ENCODE results near the gene RHOBTB3.
"Not testable (repeated sequence)": the region's sequence is repeated elsewhere in the genome, so short reads cannot be mapped to it uniquely, and the experiment has no call there.

Gene RHOBTB3

GRCh38 chr5:95804736-95805539 lies 73.8 kb downstream of the RHOBTB3 start:
- no peak overlapping the region for H3K9ac ChIP-seq (ENCODE audit: low read depth, low read length)
- no peaks in the 10 kb centered on the region for H3K27me3 ChIP-seq (ENCODE audit: control insufficient read depth, insufficient read depth, low read length)
- no peak overlapping the region for H3K27ac ChIP-seq (ENCODE audit: low read depth, low read length)
- no peaks in the 10 kb centered on the region for H3K9me3 ChIP-seq (ENCODE audit: control insufficient read depth, insufficient read depth, low read length)
- peaks cover 7% of the 10 kb centered on the region for H3K4me1 ChIP-seq (ENCODE audit: control insufficient read depth, insufficient read depth, low read length)
- H3K36me3 ChIP-seq (ENCODE audit: control insufficient read depth, insufficient read depth, low read length): no peaks in the 10 kb centered on the region
- no peak overlapping the region for H3K4me3 ChIP-seq (ENCODE audit: low read depth, low read length)

GRCh38 chr5:95806687-95807086 lies 75.6 kb downstream of the RHOBTB3 start:
- H3K9ac ChIP-seq (ENCODE audit: low read depth, low read length): no peak overlapping the region
- no peaks in the 10 kb centered on the region for H3K9me3 ChIP-seq (ENCODE audit: control insufficient read depth, insufficient read depth, low read length)
- H3K27me3 ChIP-seq (ENCODE audit: control insufficient read depth, insufficient read depth, low read length): no peaks in the 10 kb centered on the region
- no peak overlapping the region for H3K4me3 ChIP-seq (ENCODE audit: low read depth, low read length)
- H3K36me3 ChIP-seq (ENCODE audit: control insufficient read depth, insufficient read depth, low read length): no peaks in the 10 kb centered on the region
- no peak overlapping the region for H3K27ac ChIP-seq (ENCODE audit: low read depth, low read length)
- H3K4me1 ChIP-seq (ENCODE audit: control insufficient read depth, insufficient read depth, low read length): peaks cover 17% of the 10 kb centered on the region

DNA sequence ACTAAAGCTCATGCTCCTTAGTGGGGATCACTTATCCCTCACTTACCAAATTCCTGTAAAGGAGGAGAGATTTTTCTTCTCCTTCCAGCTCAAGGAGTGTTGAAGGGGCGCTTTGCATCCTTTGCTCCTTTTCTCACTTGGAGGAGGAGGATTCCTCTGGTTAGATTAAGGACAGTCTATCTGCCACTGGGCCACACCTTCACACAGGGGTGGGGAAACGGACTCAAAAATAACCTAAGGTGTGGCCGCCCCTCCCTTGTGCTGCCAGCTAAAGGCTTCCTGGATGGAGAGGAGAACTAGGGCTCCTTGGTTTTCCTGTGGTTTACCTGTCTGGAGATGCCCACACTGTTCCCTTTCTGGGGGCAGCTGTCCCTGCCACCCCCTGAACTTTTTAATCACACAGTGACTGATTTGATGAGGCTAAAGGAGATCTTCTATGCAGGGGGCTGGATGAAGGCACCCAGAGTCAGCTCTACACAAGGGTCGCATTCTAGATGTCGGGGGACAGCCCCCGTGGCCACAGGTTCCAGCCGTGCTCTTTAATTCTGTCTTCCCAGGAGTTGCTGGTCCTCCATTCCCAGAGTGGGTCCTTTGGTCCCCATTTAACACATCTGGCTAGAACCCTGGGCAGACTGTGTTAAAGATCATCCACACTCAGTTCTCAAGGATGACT lies 77.0 kb downstream of the RHOBTB3 start:
- no peaks in the 10 kb centered on the region for H3K36me3 ChIP-seq (ENCODE audit: control insufficient read depth, insufficient read depth, low read length)
- H3K27me3 ChIP-seq (ENCODE audit: control insufficient read depth, insufficient read depth, low read length): no peaks in the 10 kb centered on the region
- H3K4me1 ChIP-seq (ENCODE audit: control insufficient read depth, insufficient read depth, low read length): peaks cover 22% of the 10 kb centered on the region
- no peak overlapping the region for H3K27ac ChIP-seq (ENCODE audit: low read depth, low read length)
- no peaks in the 10 kb centered on the region for H3K9me3 ChIP-seq (ENCODE audit: control insufficient read depth, insufficient read depth, low read length)
- H3K4me3 ChIP-seq (ENCODE audit: low read depth, low read length): no peak overlapping the region
- no peak overlapping the region for H3K9ac ChIP-seq (ENCODE audit: low read depth, low read length)

DNA sequence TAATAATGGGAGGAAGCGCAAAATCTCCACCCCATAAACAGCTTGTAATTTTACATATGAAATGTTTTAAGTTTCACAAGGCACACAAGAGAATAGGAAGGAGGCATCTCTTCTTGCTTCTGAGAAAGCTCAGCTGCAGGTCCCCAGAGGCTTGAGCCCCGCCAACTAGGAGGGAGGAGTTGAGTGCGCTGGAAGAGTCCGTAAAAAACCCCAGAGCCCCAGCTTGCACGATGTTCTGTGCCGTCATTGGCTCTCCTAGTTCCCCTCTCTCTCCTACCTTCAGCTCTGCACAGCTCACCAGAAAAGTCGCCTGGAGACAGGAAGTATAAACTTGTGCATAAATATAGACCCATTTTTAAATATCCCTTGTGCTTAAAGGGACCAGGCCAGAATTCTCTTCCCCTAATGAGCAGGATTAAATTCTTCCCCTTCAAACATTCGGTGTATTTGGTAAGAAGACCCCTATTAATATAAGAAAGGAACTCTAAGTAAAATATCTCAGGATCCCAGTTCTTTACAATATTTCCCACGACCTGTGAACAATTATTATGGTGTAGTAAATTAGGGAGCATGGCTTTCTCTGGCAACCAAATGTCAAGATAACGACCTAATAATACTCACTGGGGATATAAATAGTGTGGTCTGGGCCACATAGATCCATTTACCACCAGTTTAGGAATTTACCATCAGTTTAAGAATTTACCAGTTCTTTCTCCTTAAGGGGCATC lies 77.7 kb downstream of the RHOBTB3 start:
- H3K4me3 ChIP-seq (ENCODE audit: low read depth, low read length): no peak overlapping the region
- no peak overlapping the region for H3K27ac ChIP-seq (ENCODE audit: low read depth, low read length)
- peaks cover 22% of the 10 kb centered on the region for H3K4me1 ChIP-seq (ENCODE audit: control insufficient read depth, insufficient read depth, low read length)
- H3K9ac ChIP-seq (ENCODE audit: low read depth, low read length): no peak overlapping the region
- no peaks in the 10 kb centered on the region for H3K27me3 ChIP-seq (ENCODE audit: control insufficient read depth, insufficient read depth, low read length)
- no peaks in the 10 kb centered on the region for H3K36me3 ChIP-seq (ENCODE audit: control insufficient read depth, insufficient read depth, low read length)
- no peaks in the 10 kb centered on the region for H3K9me3 ChIP-seq (ENCODE audit: control insufficient read depth, insufficient read depth, low read length)

- Histone ChIP-seq H3K36me3 (ENCODE audit: control insufficient read depth, insufficient read depth, low read length) (no peaks in the 10 kb centered on the region), H3K9ac (ENCODE audit: low read depth, low read length) (no peak overlapping the region), H3K4me1 (ENCODE audit: control insufficient read depth, insufficient read depth, low read length) (peaks cover 22% of the 10 kb centered on the region), H3K27ac (ENCODE audit: low read depth, low read length) (no peak overlapping the region), H3K4me3 (ENCODE audit: low read depth, low read length) (no peak overlapping the region), H3K27me3 (ENCODE audit: control insufficient read depth, insufficient read depth, low read length) (no peaks in the 10 kb centered on the region), H3K9me3 (ENCODE audit: control insufficient read depth, insufficient read depth, low read length) (no peaks in the 10 kb centered on the region)
Measured at GRCh38 chr5:95809414-95809960, 78.4 kb downstream of the RHOBTB3 start.

DNA sequence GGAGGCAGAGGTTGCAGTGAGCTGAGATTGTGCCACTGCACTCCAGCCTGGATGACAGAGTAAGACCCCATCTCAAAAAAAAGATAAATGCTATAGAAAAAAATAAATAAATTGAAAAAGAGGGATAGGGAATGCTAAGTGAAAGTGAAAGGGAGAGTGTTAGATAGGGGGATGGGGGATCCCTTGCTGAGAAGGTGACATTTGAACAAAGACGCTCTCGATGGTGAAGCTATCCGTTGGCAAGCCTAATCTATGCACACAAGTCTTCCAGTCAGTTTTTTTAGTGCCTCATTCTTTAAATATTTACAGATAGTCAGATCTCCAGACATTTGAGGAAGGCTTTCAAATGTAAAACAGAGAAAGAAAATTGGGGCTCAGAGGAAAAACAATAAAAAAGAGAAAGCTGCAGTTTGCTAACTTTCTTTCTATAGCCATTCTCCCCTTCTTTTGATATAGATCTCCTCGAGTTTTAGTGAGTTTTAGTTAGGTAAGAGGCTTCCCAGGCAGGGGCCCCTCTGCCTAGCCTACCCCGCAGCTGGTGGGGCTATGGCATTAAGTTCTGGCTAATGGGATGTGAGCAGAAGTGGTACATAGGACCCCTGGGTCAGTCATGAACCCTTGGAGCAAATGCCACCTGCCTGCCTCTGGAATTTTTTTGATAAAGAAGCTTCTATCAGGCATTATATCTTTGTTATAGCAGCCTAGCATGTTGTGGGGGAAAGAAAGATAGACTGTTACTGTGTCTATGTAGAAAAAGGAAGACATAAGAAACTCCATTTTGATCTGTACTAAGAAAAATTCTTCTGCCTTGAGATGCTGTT lies 79.4 kb downstream of the RHOBTB3 start:
- Histone ChIP-seq H3K9me3 (ENCODE audit: control insufficient read depth, insufficient read depth, low read length) (no peaks in the 10 kb centered on the region), H3K4me1 (ENCODE audit: control insufficient read depth, insufficient read depth, low read length) (peaks cover 22% of the 10 kb centered on the region), H3K4me3 (ENCODE audit: low read depth, low read length) (no peak overlapping the region), H3K27me3 (ENCODE audit: control insufficient read depth, insufficient read depth, low read length) (no peaks in the 10 kb centered on the region), H3K9ac (ENCODE audit: low read depth, low read length) (no peak overlapping the region), H3K36me3 (ENCODE audit: control insufficient read depth, insufficient read depth, low read length) (no peaks in the 10 kb centered on the region), H3K27ac (ENCODE audit: low read depth, low read length) (no peak overlapping the region)

DNA sequence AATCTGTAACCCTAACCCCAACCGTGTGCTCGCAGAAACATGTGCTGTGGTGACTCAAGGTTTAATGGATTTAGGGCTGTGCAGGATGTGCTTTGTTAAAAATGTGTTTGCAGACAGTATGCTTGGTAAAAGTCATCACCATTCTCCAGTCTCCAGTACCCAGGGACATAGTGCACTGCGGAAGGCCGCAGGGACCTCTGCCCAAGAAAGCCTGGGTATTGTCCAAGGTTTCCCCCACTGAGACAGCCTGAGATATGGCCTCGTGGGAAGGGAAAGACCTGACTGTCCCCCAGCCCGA lies 79.9 kb downstream of the RHOBTB3 start:
- not testable (repeated sequence) for H3K4me3 ChIP-seq (ENCODE audit: low read depth, low read length); H3K36me3 ChIP-seq (ENCODE audit: control insufficient read depth, insufficient read depth, low read length); H3K27me3 ChIP-seq (ENCODE audit: control insufficient read depth, insufficient read depth, low read length); H3K27ac ChIP-seq (ENCODE audit: low read depth, low read length); H3K9ac ChIP-seq (ENCODE audit: low read depth, low read length); H3K9me3 ChIP-seq (ENCODE audit: control insufficient read depth, insufficient read depth, low read length)
- H3K4me1 ChIP-seq (ENCODE audit: control insufficient read depth, insufficient read depth, low read length): peaks cover 22% of the 10 kb centered on the region

- H3K36me3 ChIP-seq (ENCODE audit: control insufficient read depth, insufficient read depth, low read length); H3K9me3 ChIP-seq (ENCODE audit: control insufficient read depth, insufficient read depth, low read length); H3K4me3 ChIP-seq (ENCODE audit: low read depth, low read length); H3K27me3 ChIP-seq (ENCODE audit: control insufficient read depth, insufficient read depth, low read length); H3K9ac ChIP-seq (ENCODE audit: low read depth, low read length): not testable (repeated sequence)
- peaks cover 22% of the 10 kb centered on the region for H3K4me1 ChIP-seq (ENCODE audit: control insufficient read depth, insufficient read depth, low read length)
- peak overlapping the region; percentile 25 for H3K27ac ChIP-seq (ENCODE audit: low read depth, low read length)
Measured at GRCh38 chr5:95811461-95812073, 80.4 kb downstream of the RHOBTB3 start.

- Histone ChIP-seq H3K9ac (ENCODE audit: low read depth, low read length) (no peak overlapping the region), H3K9me3 (ENCODE audit: control insufficient read depth, insufficient read depth, low read length) (no peaks in the 10 kb centered on the region), H3K27ac (ENCODE audit: low read depth, low read length) (peak overlapping the region; percentile 25), H3K27me3 (ENCODE audit: control insufficient read depth, insufficient read depth, low read length) (no peaks in the 10 kb centered on the region), H3K4me1 (ENCODE audit: control insufficient read depth, insufficient read depth, low read length) (peaks cover 22% of the 10 kb centered on the region), H3K4me3 (ENCODE audit: low read depth, low read length) (no peak overlapping the region), H3K36me3 (ENCODE audit: control insufficient read depth, insufficient read depth, low read length) (no peaks in the 10 kb centered on the region)
Measured at GRCh38 chr5:95812074-95812471, 80.9 kb downstream of the RHOBTB3 start.

- H3K36me3 ChIP-seq (ENCODE audit: control insufficient read depth, insufficient read depth, low read length); H3K9ac ChIP-seq (ENCODE audit: low read depth, low read length); H3K27ac ChIP-seq (ENCODE audit: low read depth, low read length); H3K9me3 ChIP-seq (ENCODE audit: control insufficient read depth, insufficient read depth, low read length); H3K4me3 ChIP-seq (ENCODE audit: low read depth, low read length); H3K27me3 ChIP-seq (ENCODE audit: control insufficient read depth, insufficient read depth, low read length): not testable (repeated sequence)
- H3K4me1 ChIP-seq (ENCODE audit: control insufficient read depth, insufficient read depth, low read length): peaks cover 30% of the 10 kb centered on the region
Measured at GRCh38 chr5:95813035-95813434, 81.9 kb downstream of the RHOBTB3 start.
